RWPE1 (cell line): ENCODE measurements around the gene PRXL2C.

Experiments
- CTCF ChIA-PET: fragments of 350-600 bp; sonication (Branson Sonifier 250); formaldehyde crosslinking; extraction: SDS; loops from one replicate; lab custom pipeline; 2021; lab: Yijun Ruan, JAX
- POLR2A ChIA-PET: fragments of 400-600 bp; formaldehyde crosslinking; extraction: SDS; loops from one replicate; lab custom pipeline; 2020; ENCODE audit warnings: antibody characterized with exemption; ENCODE audit not compliant: low non-redundant PET; lab: Yijun Ruan, JAX
- DNase-seq: peaks from one replicate; pipeline ENCODE4 v3.0.0; 2012; ENCODE audit warnings: low spot score
- H3K27ac ChIP-seq: fragments of 450-650 bp; 2 replicates; pipeline ENCODE4 v1.5.1; 2017
- CTCF ChIP-seq: fragments of 450-650 bp; conservative IDR thresholded peaks from 2 replicates; pipeline ENCODE4 v1.5.1; 2017; ENCODE audit warnings: low read depth, mild to moderate bottlenecking

The PRXL2C gene

GRCh38 chr9:96604004-96604319, 51.2 kb downstream of the PRXL2C start:
- DNase-seq = no peak
- POLR2A ChIA-PET = no interaction called here
- no peak overlapping the region for H3K27ac ChIP-seq
- no peak for TF ChIP-seq CTCF
- CTCF ChIA-PET = interaction anchor here (0.6 to 1.0 kb wide), 4 partner anchors 9 to 276 kb away, joined by 3 read pairs; no protein-coding TSS in a partner anchor

GRCh38 chr9:96603305-96604003, 51.7 kb downstream of the PRXL2C start:
- TF ChIP-seq CTCF = no peak
- H3K27ac ChIP-seq = no peak overlapping the region
- CTCF ChIA-PET = interaction anchor here (0.6 to 1.0 kb wide), 4 partner anchors 9 to 696 kb away, joined by 3 to 5 read pairs (median 3); no protein-coding TSS in a partner anchor
- no peak for DNase-seq
- POLR2A ChIA-PET = no interaction called here

GRCh38 chr9:96599298-96599697, 55.8 kb downstream of the PRXL2C start:
- ChIA-PET CTCF (no interaction called here), POLR2A (no interaction called here)
- no peak for TF ChIP-seq CTCF
- DNase-seq = no peak
- no peak overlapping the region for H3K27ac ChIP-seq

GRCh38 chr9:96596601-96597111, 58.5 kb downstream of the PRXL2C start:
- no peak for TF ChIP-seq CTCF
- DNase-seq = no peak
- H3K27ac ChIP-seq = no peak overlapping the region

More at GRCh38 chr9:96596601-96597111, 58.5 kb downstream of the PRXL2C start:
- ChIA-PET CTCF (no interaction called here), POLR2A (no interaction called here)
